ENCODE measurements around the gene SMIM45.

GRCh38 chr22:41974691-41975290 is 22.8 kb downstream of the SMIM45 start:
- TF ChIP-seq ZNF274 (IDR thresholded peaks at IDR 0.05; ENCODE audit: borderline replicate concordance, extremely low read depth, low read length) (no peak), CBX5 (IDR thresholded peaks at IDR 0.05; ENCODE audit: low read depth, low read length) (no peak), CTCF (IDR thresholded peaks at IDR 0.05; ENCODE audit: control extremely low read depth in 1 of 3, insufficient read depth in 1 of 3, low read depth in 1 of 3, low read length in 3 of 3) (no peak)

All from H1 (cell line).